Astrocyte (in vitro differentiated cells and primary cell): Measurements from ENCODE around the gene SPATA13.

Experiments used
- CTCF ChIP-seq: IDR thresholded peaks from 2 replicates; pipeline ENCODE4 v1.5.1; 2011; ENCODE audit warnings: low read depth, mild to moderate bottlenecking, inconsistent platforms, low read length, moderate library complexity; ENCODE audit not compliant: insufficient read depth
- EZH2 ChIP-seq: IDR thresholded peaks from 2 replicates; pipeline ENCODE4 v1.6.1; 2012; ENCODE audit warnings: mild to moderate bottlenecking, low read length, inconsistent platforms; ENCODE audit not compliant: insufficient read depth

DNA sequence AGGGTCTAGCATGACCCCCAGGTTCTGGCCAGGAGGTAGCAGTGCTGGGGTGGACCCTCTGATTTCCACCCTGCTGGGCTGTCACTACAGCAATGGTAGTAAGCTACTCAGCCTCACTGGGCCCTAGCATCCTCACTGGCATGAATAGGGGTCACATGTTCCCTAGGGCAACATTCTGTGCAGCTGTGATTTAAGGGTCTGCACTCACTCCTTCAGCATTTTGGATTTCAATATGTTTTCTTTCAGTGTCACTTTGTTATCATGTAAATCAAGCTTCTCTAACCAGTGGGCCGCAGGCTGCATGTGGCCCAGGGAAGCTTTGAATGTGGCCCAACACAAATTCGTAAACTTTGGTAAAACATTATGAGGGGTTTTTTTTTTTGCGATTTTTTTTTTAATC lies 57.8 kb downstream of the SPATA13 start:
- TF ChIP-seq EZH2 (no peak), CTCF (no peak)
